Astrocyte of the cerebellum (primary cell): Measurements from ENCODE around the gene TSR3.

Experiments used
- DNase-seq: peaks from one replicate; pipeline ENCODE4 v3.0.0-alpha.2; 2011; ENCODE audit warnings: low read depth
- H3K4me3 ChIP-seq: 2 replicates; pipeline ENCODE4 v1.5.1; 2011; ENCODE audit warnings: mild to moderate bottlenecking, low read depth, low read length, moderate library complexity
- in situ Hi-C: cut with HindIII; loops from 2 replicates; pipeline ENCODE4 v1.10.0; 2017; ENCODE audit warnings: low sequenced_read_pairs
- TF ChIP-seq, protein P1 (sequence below): IDR thresholded peaks from 2 replicates; pipeline ENCODE4 v1.5.1; 2012; ENCODE audit warnings: low read length, low read depth, moderate library complexity, mild to moderate bottlenecking; ENCODE audit errors: missing control alignments

The TSR3 gene

DNA sequence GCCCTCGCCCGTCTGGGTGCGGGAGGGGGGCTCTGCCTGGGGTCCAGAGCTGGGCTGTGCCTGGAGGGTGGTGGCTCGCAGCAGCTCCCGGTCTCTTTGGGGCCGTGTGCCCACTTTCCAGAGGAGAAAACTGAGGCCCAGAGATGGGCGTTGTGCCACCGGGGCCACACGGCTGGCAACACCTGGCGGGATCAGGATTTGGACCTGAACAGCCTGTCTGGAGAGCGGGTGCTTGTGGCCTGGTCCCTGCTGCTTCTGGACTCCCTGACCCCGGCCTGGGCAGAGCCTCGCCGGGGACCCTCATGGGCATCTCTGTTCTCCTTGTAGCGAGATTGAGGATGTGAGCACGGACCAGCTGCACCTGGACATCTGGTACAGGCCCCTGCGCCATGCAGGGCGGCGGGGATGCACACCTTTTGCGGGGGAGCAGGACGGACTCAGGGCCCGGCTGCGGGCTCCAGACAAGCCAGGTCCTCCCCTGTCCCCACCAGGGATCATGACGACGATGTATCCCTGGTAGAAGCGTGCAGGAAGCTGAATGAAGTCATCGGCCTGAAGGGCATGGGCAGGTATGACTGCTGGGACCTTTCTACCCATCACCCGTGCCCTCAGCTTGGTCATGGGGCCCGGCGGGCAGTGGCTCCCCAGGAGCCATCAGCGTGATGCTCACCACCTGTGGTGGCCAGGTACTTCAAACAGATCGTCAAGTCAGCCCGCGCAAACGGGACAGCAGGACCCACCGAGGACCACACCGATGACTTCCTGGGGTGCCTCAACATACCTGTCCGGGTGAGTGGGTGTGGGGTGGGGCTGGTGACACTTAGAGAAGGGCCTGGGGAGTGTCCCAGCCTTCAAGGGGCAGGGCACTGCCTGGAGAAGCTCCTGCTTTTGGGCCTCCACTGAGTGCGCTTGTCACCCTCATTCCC lies 9.9 kb downstream of the TSR3 start:
- DNase-seq, result no peak
- H3K4me3 ChIP-seq, result no peak overlapping the region
- TF ChIP-seq, protein P1, sequence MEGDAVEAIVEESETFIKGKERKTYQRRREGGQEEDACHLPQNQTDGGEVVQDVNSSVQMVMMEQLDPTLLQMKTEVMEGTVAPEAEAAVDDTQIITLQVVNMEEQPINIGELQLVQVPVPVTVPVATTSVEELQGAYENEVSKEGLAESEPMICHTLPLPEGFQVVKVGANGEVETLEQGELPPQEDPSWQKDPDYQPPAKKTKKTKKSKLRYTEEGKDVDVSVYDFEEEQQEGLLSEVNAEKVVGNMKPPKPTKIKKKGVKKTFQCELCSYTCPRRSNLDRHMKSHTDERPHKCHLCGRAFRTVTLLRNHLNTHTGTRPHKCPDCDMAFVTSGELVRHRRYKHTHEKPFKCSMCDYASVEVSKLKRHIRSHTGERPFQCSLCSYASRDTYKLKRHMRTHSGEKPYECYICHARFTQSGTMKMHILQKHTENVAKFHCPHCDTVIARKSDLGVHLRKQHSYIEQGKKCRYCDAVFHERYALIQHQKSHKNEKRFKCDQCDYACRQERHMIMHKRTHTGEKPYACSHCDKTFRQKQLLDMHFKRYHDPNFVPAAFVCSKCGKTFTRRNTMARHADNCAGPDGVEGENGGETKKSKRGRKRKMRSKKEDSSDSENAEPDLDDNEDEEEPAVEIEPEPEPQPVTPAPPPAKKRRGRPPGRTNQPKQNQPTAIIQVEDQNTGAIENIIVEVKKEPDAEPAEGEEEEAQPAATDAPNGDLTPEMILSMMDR, result no peak
- in situ Hi-C loops, result no loop called here

DNA sequence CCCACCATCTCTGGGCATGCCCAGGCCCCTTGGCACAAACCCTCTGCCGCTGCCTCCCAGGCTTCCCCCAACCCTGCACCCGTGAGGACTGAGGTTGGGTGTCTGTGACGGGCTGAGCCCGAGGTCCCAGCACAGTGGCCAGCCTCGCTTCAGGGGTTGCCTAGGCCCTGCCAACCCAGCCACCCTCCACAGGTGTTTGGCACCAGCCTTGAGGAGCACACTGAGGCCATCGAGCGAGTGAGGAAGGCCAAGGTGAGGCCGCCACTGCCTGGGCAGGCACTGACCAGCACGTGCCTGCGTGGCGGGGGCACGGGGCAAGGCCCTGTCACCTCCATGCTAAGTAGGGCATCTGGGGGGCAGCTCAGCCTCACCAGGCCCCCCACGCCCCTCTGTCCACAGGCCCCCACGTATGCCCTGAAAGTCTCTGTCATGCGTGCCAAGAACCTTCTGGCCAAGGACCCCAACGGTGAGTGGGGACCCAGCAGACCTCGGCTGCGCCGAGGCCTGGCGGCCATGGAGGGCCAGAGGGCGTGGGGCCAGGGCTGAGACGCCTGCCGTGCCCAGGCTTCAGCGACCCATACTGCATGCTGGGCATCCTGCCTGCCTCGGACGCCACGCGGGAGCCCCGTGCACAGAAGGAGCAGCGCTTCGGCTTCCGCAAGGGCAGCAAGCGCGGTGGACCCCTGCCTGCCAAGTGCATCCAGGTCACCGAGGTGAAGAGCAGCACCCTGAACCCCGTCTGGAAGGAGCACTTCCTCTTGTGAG lies 10.8 kb downstream of the TSR3 start:
- in situ Hi-C loops, result no loop called here
- no peak for DNase-seq
- no peak overlapping the region for H3K4me3 ChIP-seq
- TF ChIP-seq, protein P1, result no peak

DNA sequence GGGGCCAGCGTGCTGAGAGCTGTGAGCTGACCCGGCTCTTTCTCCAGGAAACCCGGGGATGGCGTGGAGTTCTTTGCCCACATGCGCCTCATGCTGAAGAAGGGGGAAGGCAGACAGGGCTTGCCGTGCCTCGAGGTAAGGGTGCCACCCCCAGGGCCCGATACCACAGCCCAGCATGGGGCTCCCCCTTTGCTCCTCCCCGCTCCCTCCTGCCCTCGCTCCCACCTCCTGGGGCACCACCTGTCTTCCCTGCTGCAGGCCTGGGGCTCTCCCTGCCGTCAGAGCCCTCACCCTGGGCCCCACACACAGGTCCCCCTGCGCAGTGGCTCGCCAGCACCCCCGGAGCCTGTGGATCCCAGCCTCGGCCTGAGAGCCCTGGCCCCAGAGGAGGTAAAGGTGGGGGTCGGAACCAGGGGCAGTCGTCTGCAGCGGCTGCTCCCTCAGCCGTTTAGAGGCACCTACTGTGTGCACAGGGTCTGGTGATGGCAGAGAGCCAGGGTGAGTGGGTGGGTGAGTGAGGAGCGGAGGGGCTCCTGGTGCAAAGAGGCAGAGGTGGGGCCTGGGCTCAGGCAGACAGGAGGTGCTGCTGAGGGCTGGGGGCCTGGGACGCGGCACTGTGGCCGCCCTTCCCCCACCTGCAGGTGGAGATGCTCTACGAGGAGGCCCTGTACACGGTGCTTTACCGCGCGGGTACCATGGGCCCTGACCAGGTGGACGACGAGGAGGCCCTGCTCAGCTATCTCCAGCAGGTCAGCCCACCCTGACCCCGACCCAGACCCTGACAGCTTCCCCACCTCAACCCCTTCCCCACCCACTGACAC lies 12.6 kb downstream of the TSR3 start:
- DNase-seq, result no peak
- in situ Hi-C loops, result no loop called here
- no peak overlapping the region for H3K4me3 ChIP-seq
- TF ChIP-seq, protein P1, result no peak

DNA sequence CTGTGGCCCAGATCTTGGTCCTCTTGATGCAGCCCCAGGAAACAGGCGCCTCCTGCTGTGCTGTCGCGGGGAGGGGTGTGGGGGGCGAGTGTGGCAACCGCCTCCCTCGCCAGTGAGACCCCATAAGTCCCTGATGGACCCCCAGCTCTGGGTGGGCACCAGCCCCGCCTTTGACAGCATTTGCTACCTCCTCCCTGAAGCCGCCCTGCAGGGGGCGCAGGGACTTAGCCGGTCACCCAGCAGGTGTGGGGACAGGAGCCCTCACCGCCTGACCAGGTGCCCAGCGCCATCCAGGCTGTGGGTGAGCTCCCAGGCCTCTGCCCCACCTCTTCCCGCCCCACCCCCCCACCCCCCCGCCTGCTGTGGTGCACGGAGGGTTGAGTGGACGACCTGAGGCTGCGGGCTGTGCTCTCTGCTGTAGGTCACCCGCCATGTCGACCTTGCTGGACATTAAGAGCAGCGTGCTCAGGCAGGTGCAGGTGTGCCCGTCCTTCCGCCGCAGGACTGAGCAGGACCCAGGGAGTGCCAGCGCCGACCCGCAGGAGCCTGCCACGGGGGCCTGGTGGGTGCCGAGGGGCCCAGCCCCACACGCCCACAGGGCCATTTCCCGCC lies 13.5 kb downstream of the TSR3 start:
- in situ Hi-C loops, result no loop called here
- H3K4me3 ChIP-seq, result no peak overlapping the region
- TF ChIP-seq, protein P1, result no peak
- no peak for DNase-seq

DNA sequence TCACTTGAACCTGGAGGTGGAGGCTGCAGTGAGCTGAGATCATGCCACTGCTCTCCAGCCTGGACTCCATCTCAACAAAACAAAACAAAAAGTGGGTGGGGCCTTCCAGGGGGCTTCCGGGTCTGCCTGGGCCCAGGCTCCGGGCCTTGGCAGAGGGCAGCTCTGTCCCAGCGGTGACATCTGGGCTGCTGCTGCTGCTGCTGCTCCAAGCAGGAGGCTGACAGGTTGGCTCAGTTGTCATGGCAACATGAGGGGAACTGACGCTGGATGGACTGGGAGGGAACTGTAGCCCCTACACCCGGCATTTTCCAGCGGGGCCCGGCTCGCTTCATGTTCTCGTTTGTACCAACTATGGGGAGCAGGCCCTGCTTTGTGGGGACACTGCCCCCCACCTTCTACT lies 14.2 kb downstream of the TSR3 start:
- DNase-seq, result no peak
- no peak overlapping the region for H3K4me3 ChIP-seq
- TF ChIP-seq, protein P1, result no peak
- in situ Hi-C loops, result no loop called here

DNA sequence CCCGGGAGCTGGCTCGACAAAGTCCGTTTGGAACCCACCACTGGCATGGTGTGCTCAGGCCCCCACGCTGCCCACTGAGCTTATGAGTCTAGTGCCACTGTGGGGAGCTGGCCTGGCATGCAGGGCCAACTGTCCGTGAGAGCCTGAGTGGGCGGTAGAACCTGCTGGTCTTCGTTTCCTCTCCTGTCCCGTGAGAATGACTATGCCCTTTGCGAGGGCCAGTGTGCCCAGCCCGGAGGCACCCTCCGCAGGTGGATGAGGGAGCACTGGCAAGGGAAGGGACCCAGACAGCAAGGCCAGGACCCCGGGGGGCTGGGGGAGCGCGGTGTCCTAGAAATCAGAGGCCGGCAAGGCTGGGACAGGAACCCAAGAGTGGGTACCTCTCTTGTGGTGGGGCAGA lies 15.1 kb downstream of the TSR3 start:
- no peak overlapping the region for H3K4me3 ChIP-seq
- in situ Hi-C loops, result no loop called here
- TF ChIP-seq, protein P1, result no peak
- DNase-seq, result no peak
